MCF 10A (cell line): ENCODE measurements around the gene RGS14. TPM values are rescaled to one million over a fixed set of nuclear protein-coding genes. Genes with fewer than 3 reads are reported as not detected.
A peak's percentile ranks its signal among the peaks of the same experiment; 100 is the strongest.

ENCODE experiments used
- BruUV-seq: library from RNA; stranded (reverse); fragments of 400-500 nt; replicated peaks from 2 replicates; lab custom pipeline; 2021; lab: Mats Ljungman, UMichigan
- CTCF ChIA-PET: fragments of 300-600 bp; sonication (Branson Sonifier 250); formaldehyde crosslinking; extraction: SDS; loops from one replicate; lab custom pipeline; 2021; ENCODE audit warnings: antibody characterized with exemption, inconsistent platforms; lab: Yijun Ruan, JAX
- POLR2A ChIA-PET: fragments of 300-600, 350-650 bp; sonication (Branson Sonifier 250); formaldehyde crosslinking; extraction: SDS; loops from one replicate; lab custom pipeline; 2020; ENCODE audit warnings: antibody characterized with exemption, inconsistent platforms; lab: Yijun Ruan, JAX
- DNase-seq: peaks from one replicate; pipeline ENCODE4 v3.0.0-alpha.2; 2018; ENCODE audit not compliant: unreplicated experiment
- H3K27ac Mint-ChIP-seq: one replicate; pipeline ENCODE4 v1.8.0; 2022; ENCODE audit warnings: mild to moderate bottlenecking, low read depth, mixed read lengths; ENCODE audit not compliant: unreplicated experiment
- H3K27me3 Mint-ChIP-seq: one replicate; pipeline ENCODE4 v1.8.0; 2022; ENCODE audit warnings: mixed read lengths; ENCODE audit not compliant: insufficient read depth, unreplicated experiment
- H3K36me3 Mint-ChIP-seq: one replicate; pipeline ENCODE4 v1.8.0; 2022; ENCODE audit warnings: mild to moderate bottlenecking, moderate library complexity, mixed read lengths; ENCODE audit not compliant: insufficient read depth, unreplicated experiment
- H3K4me1 Mint-ChIP-seq: one replicate; pipeline ENCODE4 v1.8.0; 2022; ENCODE audit warnings: mixed read lengths; ENCODE audit not compliant: insufficient read depth, unreplicated experiment
- H3K4me3 Mint-ChIP-seq: one replicate; pipeline ENCODE4 v1.8.0; 2022; ENCODE audit warnings: mild to moderate bottlenecking, moderate library complexity, mixed read lengths; ENCODE audit not compliant: unreplicated experiment
- H3K9me3 Mint-ChIP-seq: one replicate; pipeline ENCODE4 v1.8.0; 2022; ENCODE audit warnings: mixed read lengths; ENCODE audit not compliant: unreplicated experiment
- intact Hi-C: fragments of 100-400 bp; cut with micrococcal nuclease; formaldehyde crosslinking; loops from 2 replicates; pipeline ENCODE4 v1.14.1; 2022
- total RNA-seq: library from RNA; stranded (reverse); gene quantifications from 2 replicates; pipeline ENCODE4 v1.2.3, GENCODE V29; 2022
- TF ChIP-seq, protein P1 (sequence below): fragments of 200-600 bp; IDR thresholded peaks from one replicate; pipeline ENCODE4 v1.8.0; 2022; ENCODE audit warnings: antibody characterized with exemption, mild to moderate bottlenecking; ENCODE audit not compliant: unreplicated experiment

Gene RGS14
- total RNA-seq, 1 experiment from 2014 or later: 7.8 TPM

DNA sequence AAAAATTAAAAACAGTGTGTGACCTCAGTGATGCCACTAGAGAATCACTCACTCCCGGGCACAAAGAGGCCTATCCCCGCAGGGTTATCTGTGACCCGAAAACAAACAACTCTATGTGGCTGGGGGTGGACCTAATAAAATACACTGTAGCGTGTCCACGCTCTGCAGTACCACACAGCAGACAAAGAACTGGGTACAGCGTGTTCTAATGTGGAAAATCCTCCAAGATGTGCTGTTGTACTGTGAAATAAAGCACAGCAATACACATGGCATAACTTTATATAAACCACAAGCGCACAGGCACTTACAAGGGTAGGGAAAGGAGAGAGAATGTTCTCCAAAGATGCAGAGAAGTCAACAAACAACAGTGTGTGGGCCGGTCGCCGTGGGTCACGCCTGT is 18.4 kb downstream of the RGS14 start:
- no peaks in the 10 kb centered on the region for H3K9me3 Mint-ChIP-seq
- H3K27ac Mint-ChIP-seq: no peak overlapping the region
- peaks cover 30% of the 10 kb centered on the region for H3K4me1 Mint-ChIP-seq
- H3K36me3 Mint-ChIP-seq: no peaks in the 10 kb centered on the region
- no peak overlapping the region for H3K4me3 Mint-ChIP-seq
- TF ChIP-seq, protein P1, sequence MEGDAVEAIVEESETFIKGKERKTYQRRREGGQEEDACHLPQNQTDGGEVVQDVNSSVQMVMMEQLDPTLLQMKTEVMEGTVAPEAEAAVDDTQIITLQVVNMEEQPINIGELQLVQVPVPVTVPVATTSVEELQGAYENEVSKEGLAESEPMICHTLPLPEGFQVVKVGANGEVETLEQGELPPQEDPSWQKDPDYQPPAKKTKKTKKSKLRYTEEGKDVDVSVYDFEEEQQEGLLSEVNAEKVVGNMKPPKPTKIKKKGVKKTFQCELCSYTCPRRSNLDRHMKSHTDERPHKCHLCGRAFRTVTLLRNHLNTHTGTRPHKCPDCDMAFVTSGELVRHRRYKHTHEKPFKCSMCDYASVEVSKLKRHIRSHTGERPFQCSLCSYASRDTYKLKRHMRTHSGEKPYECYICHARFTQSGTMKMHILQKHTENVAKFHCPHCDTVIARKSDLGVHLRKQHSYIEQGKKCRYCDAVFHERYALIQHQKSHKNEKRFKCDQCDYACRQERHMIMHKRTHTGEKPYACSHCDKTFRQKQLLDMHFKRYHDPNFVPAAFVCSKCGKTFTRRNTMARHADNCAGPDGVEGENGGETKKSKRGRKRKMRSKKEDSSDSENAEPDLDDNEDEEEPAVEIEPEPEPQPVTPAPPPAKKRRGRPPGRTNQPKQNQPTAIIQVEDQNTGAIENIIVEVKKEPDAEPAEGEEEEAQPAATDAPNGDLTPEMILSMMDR: no peak
- intact Hi-C loops: no loop called here
- no peak for DNase-seq
- no peaks in the 10 kb centered on the region for H3K27me3 Mint-ChIP-seq
- POLR2A ChIA-PET: interaction anchor here (0.7 kb wide), 1 partner anchor 13 kb away, joined by 3 read pairs; no protein-coding TSS in a partner anchor
- BruUV-seq: no TSS peak
- CTCF ChIA-PET: interaction anchor here (0.6 to 5.1 kb wide), 3 partner anchors 14 to 28 kb away, joined by 3 to 61 read pairs (median 4); no protein-coding TSS in a partner anchor

DNA sequence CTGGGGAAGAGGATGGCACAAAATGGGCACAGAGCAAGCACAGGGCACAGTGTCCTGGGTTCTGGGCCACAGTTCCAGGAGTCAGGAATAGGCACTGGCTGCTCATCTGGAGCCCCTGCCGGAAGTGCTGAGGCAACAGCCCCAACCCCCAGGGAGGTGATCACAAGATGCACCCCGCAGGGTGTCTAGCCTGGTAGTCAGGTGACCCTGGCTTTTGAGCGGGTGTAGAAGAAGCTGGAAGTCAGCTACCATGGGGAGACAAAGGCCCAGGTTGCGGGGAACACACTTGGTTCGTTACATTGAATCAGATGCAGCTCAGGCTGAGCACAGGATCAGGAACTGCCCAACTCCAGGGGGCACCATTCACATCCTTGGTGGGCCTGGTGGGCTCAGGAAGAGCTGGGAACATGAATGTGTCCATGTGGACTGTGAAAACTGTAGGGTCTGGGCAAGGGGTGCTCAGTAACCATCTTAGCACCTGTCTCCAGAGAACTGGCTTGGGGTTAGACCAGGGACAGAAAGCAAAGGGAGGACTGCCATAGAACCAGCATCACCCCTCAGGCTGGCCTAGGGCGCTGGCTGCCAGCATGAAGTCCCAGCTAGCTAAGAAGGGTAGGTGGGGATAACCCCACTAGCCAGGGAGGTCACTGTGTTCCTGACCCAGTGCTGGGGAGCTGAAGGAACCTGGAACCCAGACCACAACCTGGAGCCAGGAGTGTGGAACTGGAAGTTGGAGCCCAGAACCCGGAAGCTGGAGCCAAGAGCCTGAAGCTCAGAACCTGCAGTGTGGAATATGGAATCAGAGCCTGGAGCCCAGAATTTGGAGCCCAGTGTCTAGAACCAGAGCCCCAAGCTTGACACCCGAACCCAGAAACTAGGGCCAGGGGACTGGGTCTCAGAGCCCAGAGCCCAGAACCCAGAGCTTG is 20.4 kb downstream of the RGS14 start:
- BruUV-seq: no TSS peak
- POLR2A ChIA-PET: interaction anchor here (0.5 to 2.5 kb wide), 5 partner anchors 9 to 49 kb away, joined by 3 to 23 read pairs (median 3); partner anchors contain the start of gene GRK6
- no peaks in the 10 kb centered on the region for H3K36me3 Mint-ChIP-seq
- TF ChIP-seq, protein P1: no peak
- H3K4me3 Mint-ChIP-seq: no peak overlapping the region
- DNase-seq: no peak
- H3K27ac Mint-ChIP-seq: no peak overlapping the region
- no peaks in the 10 kb centered on the region for H3K9me3 Mint-ChIP-seq
- peaks cover 5% of the 10 kb centered on the region for H3K27me3 Mint-ChIP-seq
- peaks cover 15% of the 10 kb centered on the region for H3K4me1 Mint-ChIP-seq
- CTCF ChIA-PET: interaction anchor here (0.6 to 5.1 kb wide), 6 partner anchors 9 to 79 kb away, joined by 3 to 61 read pairs (median 4); no protein-coding TSS in a partner anchor
- intact Hi-C loops: no loop called here

DNA sequence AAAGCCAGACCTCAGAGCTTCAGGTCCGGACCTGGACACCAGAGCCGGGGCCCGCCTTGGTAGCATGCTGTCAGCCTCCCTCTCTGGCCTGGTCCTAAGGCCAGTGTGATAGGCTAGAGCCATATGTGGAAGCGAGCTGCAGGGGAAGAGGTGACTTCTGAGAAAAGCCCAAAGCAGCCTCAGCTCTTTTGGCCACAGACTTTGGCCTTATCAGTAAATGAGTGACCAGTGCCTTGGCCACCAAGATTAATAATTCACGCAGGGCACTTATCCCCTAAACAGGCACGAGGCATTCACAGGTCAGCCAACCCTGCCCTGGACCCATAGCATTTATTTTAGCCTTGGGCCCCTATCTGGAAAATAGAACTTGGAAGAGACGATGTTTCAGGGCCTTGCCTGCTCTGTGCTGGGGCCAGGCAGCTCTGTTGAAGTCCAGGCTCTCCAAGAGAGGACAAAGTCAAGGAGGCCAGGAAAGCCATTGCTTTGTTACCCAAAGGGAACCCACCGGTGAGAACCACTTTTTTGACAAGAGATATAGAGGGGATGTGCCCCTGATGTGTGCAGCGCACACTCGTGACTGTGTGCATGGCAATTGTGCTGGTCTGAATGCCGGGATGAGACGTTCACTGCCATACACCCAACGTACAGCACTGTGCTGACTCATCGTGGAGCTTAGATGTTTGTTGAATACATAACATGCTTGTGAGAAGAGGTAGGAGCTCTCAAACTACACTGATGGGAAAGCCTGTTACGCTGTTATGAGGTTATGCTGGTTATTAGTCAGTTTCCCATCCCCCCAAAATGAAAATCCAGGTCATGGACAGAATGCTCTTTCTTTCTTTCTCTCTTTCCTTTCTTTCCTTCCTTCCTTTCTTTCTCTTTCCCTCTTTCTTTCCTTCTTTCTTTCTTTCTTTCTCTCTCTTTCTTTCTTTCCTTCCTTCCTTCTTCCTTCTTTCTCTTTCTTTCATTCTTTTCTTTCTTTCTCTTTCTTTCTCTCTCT is 21.5 kb downstream of the RGS14 start:
- intact Hi-C loops: no loop called here
- CTCF ChIA-PET: interaction anchor here (0.7 to 5.1 kb wide), 5 partner anchors 10 to 307 kb away, joined by 3 to 61 read pairs (median 5); no protein-coding TSS in a partner anchor
- H3K27ac Mint-ChIP-seq: no peak overlapping the region
- POLR2A ChIA-PET: interaction anchor here (0.8 to 2.5 kb wide), 6 partner anchors 8 to 48 kb away, joined by 3 to 23 read pairs (median 4); partner anchors contain the start of genes GRK6 and LMAN2
- no peak overlapping the region for H3K4me3 Mint-ChIP-seq
- no TSS peak for BruUV-seq
- H3K4me1 Mint-ChIP-seq: peaks cover 15% of the 10 kb centered on the region
- H3K9me3 Mint-ChIP-seq: no peaks in the 10 kb centered on the region
- TF ChIP-seq, protein P1: no peak
- H3K36me3 Mint-ChIP-seq: no peaks in the 10 kb centered on the region
- DNase-seq: peak; percentile 75
- peaks cover 16% of the 10 kb centered on the region for H3K27me3 Mint-ChIP-seq
